Superior temporal gyrus (tissue), 1 donor: ENCODE measurements around the gene GZMA.

ENCODE experiments used
- DNase-seq: peaks from one replicate; pipeline ENCODE4 v3.0.0-alpha.2; 2016; ENCODE audit errors: extremely low spot score

Gene GZMA

GRCh38 chr5:55108661-55109060, 6.2 kb downstream of the GZMA start:
- DNase-seq = no peak

GRCh38 chr5:55110217-55110616, 7.8 kb downstream of the GZMA start:
- no peak for DNase-seq

- DNase-seq = no peak
Observed at GRCh38 chr5:55113327-55113726, 10.9 kb downstream of the GZMA start.

GRCh38 chr5:55114061-55114460, 11.6 kb downstream of the GZMA start:
- DNase-seq = no peak

- no peak for DNase-seq
Observed at GRCh38 chr5:55123365-55123764, 20.9 kb downstream of the GZMA start.

- DNase-seq = no peak
Observed at GRCh38 chr5:55134053-55134722, 31.7 kb downstream of the GZMA start.

- DNase-seq = no peak
Observed at GRCh38 chr5:55136521-55136920, 34.1 kb downstream of the GZMA start.

GRCh38 chr5:55140908-55141665, 38.6 kb downstream of the GZMA start:
- DNase-seq = no peak

- no peak for DNase-seq
Observed at GRCh38 chr5:55141945-55142690, 39.7 kb downstream of the GZMA start.

GRCh38 chr5:55143624-55144023, 41.2 kb downstream of the GZMA start:
- DNase-seq = no peak

- no peak for DNase-seq
Observed at GRCh38 chr5:55146080-55146479, 43.6 kb downstream of the GZMA start.

GRCh38 chr5:55146543-55147151, 44.2 kb downstream of the GZMA start:
- DNase-seq = peak; percentile 91

GRCh38 chr5:55149308-55149795, 46.9 kb downstream of the GZMA start:
- DNase-seq = no peak

- no peak for DNase-seq
Observed at GRCh38 chr5:55151923-55152842, 49.7 kb downstream of the GZMA start.

GRCh38 chr5:55154873-55155272, 52.4 kb downstream of the GZMA start:
- no peak for DNase-seq
